HEK293 (cell line): ENCODE measurements around the gene SUCO.

Source experiments
- GLI4 ChIP-seq: fragments of 450-650 bp; formaldehyde crosslinking; IDR thresholded peaks from 2 replicates; pipeline ENCODE4 v1.5.1; 2016; ENCODE audit warnings: missing biosample characterization, missing genetic modification characterization
- RBAK ChIP-seq: fragments of 450-650 bp; formaldehyde crosslinking; IDR thresholded peaks from 2 replicates; pipeline ENCODE4 v1.5.1; 2016; ENCODE audit warnings: missing biosample characterization, missing genetic modification characterization
- SP2 ChIP-seq: fragments of 450-650 bp; formaldehyde crosslinking; IDR thresholded peaks from 2 replicates; pipeline ENCODE4 v1.5.1; 2016; ENCODE audit warnings: missing biosample characterization, missing genetic modification characterization
- ZNF433 ChIP-seq: fragments of 450-650 bp; formaldehyde crosslinking; IDR thresholded peaks from 2 replicates; pipeline ENCODE4 v1.5.1; 2016; ENCODE audit warnings: missing biosample characterization, missing genetic modification characterization, low read depth
- ZNF626 ChIP-seq: fragments of 450-650 bp; sonication (Bioruptor Pico); formaldehyde crosslinking; IDR thresholded peaks from 2 replicates; pipeline ENCODE4 v1.5.1; 2018; ENCODE audit warnings: missing biosample characterization, missing genetic modification characterization, inconsistent platforms
- ZNF747 ChIP-seq: fragments of 450-650 bp; formaldehyde crosslinking; IDR thresholded peaks from 2 replicates; pipeline ENCODE4 v1.5.1; 2016; ENCODE audit warnings: missing biosample characterization, missing genetic modification characterization
- ZNF785 ChIP-seq: fragments of 450-650 bp; formaldehyde crosslinking; IDR thresholded peaks from 2 replicates; pipeline ENCODE4 v1.5.1; 2016; ENCODE audit warnings: missing biosample characterization, missing genetic modification characterization
- TF ChIP-seq, protein P1 (sequence below): fragments of 450-650 bp; formaldehyde crosslinking; IDR thresholded peaks from 2 replicates; pipeline ENCODE4 v1.5.1; 2016; ENCODE audit warnings: missing biosample characterization, missing genetic modification characterization
- TF ChIP-seq, protein P2 (sequence below): fragments of 450-650 bp; formaldehyde crosslinking; conservative IDR thresholded peaks from 2 replicates; pipeline ENCODE4 v1.5.1; 2016; ENCODE audit warnings: low read depth, missing biosample characterization, missing genetic modification characterization
- TF ChIP-seq, protein P3 (sequence below): fragments of 450-650 bp; formaldehyde crosslinking; IDR thresholded peaks from 2 replicates; pipeline ENCODE4 v1.5.1; 2016; ENCODE audit warnings: missing biosample characterization, missing genetic modification characterization

DNA sequence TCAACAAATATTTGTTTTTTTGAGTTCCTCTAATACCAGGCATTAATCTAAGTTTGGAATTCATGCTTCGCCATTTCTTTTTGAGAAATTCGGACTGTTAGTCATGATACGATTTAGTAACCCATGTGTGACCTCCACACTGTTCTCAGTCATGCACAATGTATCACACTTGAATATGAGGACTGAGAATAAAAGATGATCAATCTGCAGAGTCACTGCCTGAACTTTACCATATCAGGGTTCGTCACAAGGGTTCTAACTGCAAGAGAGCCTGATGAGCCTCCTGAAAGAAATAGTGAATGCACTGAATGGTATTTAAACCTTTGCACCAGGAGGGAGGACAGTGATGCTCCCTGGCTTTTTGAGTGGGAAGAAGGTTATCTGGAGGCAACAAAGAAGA, 115.0 kb downstream of the SUCO start:
- TF ChIP-seq, protein P1, sequence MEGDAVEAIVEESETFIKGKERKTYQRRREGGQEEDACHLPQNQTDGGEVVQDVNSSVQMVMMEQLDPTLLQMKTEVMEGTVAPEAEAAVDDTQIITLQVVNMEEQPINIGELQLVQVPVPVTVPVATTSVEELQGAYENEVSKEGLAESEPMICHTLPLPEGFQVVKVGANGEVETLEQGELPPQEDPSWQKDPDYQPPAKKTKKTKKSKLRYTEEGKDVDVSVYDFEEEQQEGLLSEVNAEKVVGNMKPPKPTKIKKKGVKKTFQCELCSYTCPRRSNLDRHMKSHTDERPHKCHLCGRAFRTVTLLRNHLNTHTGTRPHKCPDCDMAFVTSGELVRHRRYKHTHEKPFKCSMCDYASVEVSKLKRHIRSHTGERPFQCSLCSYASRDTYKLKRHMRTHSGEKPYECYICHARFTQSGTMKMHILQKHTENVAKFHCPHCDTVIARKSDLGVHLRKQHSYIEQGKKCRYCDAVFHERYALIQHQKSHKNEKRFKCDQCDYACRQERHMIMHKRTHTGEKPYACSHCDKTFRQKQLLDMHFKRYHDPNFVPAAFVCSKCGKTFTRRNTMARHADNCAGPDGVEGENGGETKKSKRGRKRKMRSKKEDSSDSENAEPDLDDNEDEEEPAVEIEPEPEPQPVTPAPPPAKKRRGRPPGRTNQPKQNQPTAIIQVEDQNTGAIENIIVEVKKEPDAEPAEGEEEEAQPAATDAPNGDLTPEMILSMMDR (tag by site-specific recombination) = no peak
- TF ChIP-seq, protein P2, sequence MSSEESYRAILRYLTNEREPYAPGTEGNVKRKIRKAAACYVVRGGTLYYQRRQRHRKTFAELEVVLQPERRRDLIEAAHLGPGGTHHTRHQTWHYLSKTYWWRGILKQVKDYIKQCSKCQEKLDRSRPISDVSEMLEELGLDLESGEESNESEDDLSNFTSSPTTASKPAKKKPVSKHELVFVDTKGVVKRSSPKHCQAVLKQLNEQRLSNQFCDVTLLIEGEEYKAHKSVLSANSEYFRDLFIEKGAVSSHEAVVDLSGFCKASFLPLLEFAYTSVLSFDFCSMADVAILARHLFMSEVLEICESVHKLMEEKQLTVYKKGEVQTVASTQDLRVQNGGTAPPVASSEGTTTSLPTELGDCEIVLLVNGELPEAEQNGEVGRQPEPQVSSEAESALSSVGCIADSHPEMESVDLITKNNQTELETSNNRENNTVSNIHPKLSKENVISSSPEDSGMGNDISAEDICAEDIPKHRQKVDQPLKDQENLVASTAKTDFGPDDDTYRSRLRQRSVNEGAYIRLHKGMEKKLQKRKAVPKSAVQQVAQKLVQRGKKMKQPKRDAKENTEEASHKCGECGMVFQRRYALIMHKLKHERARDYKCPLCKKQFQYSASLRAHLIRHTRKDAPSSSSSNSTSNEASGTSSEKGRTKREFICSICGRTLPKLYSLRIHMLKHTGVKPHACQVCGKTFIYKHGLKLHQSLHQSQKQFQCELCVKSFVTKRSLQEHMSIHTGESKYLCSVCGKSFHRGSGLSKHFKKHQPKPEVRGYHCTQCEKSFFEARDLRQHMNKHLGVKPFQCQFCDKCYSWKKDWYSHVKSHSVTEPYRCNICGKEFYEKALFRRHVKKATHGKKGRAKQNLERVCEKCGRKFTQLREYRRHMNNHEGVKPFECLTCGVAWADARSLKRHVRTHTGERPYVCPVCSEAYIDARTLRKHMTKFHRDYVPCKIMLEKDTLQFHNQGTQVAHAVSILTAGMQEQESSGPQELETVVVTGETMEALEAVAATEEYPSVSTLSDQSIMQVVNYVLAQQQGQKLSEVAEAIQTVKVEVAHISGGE (tag by site-specific recombination) = no peak
- TF ChIP-seq, protein P3, sequence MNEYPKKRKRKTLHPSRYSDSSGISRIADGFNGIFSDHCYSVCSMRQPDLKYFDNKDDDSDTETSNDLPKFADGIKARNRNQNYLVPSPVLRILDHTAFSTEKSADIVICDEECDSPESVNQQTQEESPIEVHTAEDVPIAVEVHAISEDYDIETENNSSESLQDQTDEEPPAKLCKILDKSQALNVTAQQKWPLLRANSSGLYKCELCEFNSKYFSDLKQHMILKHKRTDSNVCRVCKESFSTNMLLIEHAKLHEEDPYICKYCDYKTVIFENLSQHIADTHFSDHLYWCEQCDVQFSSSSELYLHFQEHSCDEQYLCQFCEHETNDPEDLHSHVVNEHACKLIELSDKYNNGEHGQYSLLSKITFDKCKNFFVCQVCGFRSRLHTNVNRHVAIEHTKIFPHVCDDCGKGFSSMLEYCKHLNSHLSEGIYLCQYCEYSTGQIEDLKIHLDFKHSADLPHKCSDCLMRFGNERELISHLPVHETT (tag by site-specific recombination) = no peak
- TF ChIP-seq GLI4 (tag by site-specific recombination) = no peak
- no peak for TF ChIP-seq RBAK (tag by site-specific recombination)
- TF ChIP-seq SP2 (tag by site-specific recombination) = no peak
- no peak for TF ChIP-seq ZNF747 (tag by site-specific recombination)
- no peak for TF ChIP-seq ZNF785
- TF ChIP-seq ZNF626 (tag by site-specific recombination) = no peak
- TF ChIP-seq ZNF433 (tag by site-specific recombination) = no peak
